Measurements from ENCODE around the gene CALU. TPM values are rescaled to one million over a fixed set of nuclear protein-coding genes. Genes with fewer than 3 reads are reported as not detected.
A peak's percentile ranks its signal among the peaks of the same experiment; 100 is the strongest.

Gene CALU
- total RNA-seq, 2 donors from 2014 or later = 204 to 255 TPM

GRCh38 chr7:128775744-128776474 is 36.8 kb downstream of the CALU start, which contains the start of gene OPN1SW:
Gene OPN1SW, minus strand, starts transcription at chr7:128775794. Its CDS starts 13 bp downstream, at chr7:128775781.
- no peak for ATAC-seq (ENCODE audit: insufficient number of reproducible peaks, low FRiP score, low read depth)

GRCh38 chr7:128777156-128778123 is 38.3 kb downstream of the CALU start:
- peaks cover 5% of the 10 kb centered on the region for H3K36me3 ChIP-seq
- H3K9me3 ChIP-seq = no peaks in the 10 kb centered on the region
- H3K27me3 ChIP-seq (replicated peaks; ENCODE audit: insufficient read depth) = no peaks in the 10 kb centered on the region
- TF ChIP-seq CTCF (IDR thresholded peaks at IDR 0.05) = no peak
- DNase-seq (ENCODE audit: low spot score) = no peak
- H3K4me1 ChIP-seq (ENCODE audit: control insufficient read depth in 1 of 2, low read depth in 2 of 2) = peaks cover 10 to 17% of the 10 kb centered on the region in 2 donors
- no peak overlapping the region for H3K4me3 ChIP-seq
- H3K27ac ChIP-seq = peak overlapping the region in 1 of 2 donors; percentile 65
- peak; percentile 42 for ATAC-seq (ENCODE audit: insufficient number of reproducible peaks, low FRiP score, low read depth)

More at GRCh38 chr7:128775744-128776474, 36.8 kb downstream of the CALU start, which contains the start of gene OPN1SW:
- no peak within 1 kb of the TSS for H3K27ac ChIP-seq
- H3K36me3 ChIP-seq = peaks cover 8% of the 10 kb centered on the region
- H3K9me3 ChIP-seq = no peaks in the 10 kb centered on the region
- peaks cover 3% of the 10 kb centered on the region in 2 donors for H3K4me1 ChIP-seq (ENCODE audit: control insufficient read depth in 1 of 2, low read depth in 2 of 2)
- H3K4me3 ChIP-seq = no peak within 1 kb of the TSS
- no peaks in the 10 kb centered on the region for H3K27me3 ChIP-seq (replicated peaks; ENCODE audit: insufficient read depth)
- no peak for DNase-seq (ENCODE audit: low spot score)
- TF ChIP-seq CTCF (IDR thresholded peaks at IDR 0.05) = no peak

GRCh38 chr7:128778946-128779345 is 39.8 kb downstream of the CALU start:
- DNase-seq (ENCODE audit: low spot score) (no peak), ATAC-seq (ENCODE audit: insufficient number of reproducible peaks, low FRiP score, low read depth) (no peak)
- Histone ChIP-seq H3K9me3 (no peaks in the 10 kb centered on the region), H3K4me1 (ENCODE audit: control insufficient read depth in 1 of 2, low read depth in 2 of 2) (peaks cover 17 to 27% of the 10 kb centered on the region in 2 donors), H3K36me3 (peaks cover 5% of the 10 kb centered on the region), H3K27ac (no peak overlapping the region), H3K4me3 (no peak overlapping the region), H3K27me3 (replicated peaks; ENCODE audit: insufficient read depth) (no peaks in the 10 kb centered on the region)
- TF ChIP-seq CTCF (IDR thresholded peaks at IDR 0.05) = no peak

DNA sequence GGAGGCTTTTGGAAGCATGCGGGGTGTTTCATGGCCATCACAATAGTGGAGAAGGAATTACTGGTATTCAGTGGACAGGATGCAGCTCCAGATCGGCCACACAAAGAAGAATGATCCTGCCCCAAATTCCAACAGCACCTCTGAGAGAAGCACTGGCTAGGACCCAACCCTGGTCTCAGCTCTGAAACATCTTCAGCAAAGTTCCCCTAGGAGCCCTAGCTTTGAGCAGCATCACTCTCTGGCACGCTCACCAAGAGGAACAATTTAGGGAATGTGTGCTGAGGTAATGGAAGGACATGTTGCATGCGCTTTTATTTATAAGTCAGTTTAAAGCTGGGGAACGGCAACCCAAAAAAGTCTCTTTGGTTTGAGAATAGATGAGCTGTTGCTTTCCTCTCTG is 42.0 kb downstream of the CALU start:
- no peaks in the 10 kb centered on the region for H3K27me3 ChIP-seq (replicated peaks; ENCODE audit: insufficient read depth)
- H3K9me3 ChIP-seq = no peaks in the 10 kb centered on the region
- no peaks in the 10 kb centered on the region for H3K36me3 ChIP-seq
- peak overlapping the region; percentile 60 to 70 for H3K27ac ChIP-seq
- H3K4me1 ChIP-seq (ENCODE audit: control insufficient read depth in 1 of 2, low read depth in 2 of 2) = peaks cover 17 to 28% of the 10 kb centered on the region in 2 donors
- peak; percentile 51 for ATAC-seq (ENCODE audit: insufficient number of reproducible peaks, low FRiP score, low read depth)
- H3K4me3 ChIP-seq = no peak overlapping the region
- no peak for DNase-seq (ENCODE audit: low spot score)
- TF ChIP-seq CTCF (IDR thresholded peaks at IDR 0.05) = no peak

DNA sequence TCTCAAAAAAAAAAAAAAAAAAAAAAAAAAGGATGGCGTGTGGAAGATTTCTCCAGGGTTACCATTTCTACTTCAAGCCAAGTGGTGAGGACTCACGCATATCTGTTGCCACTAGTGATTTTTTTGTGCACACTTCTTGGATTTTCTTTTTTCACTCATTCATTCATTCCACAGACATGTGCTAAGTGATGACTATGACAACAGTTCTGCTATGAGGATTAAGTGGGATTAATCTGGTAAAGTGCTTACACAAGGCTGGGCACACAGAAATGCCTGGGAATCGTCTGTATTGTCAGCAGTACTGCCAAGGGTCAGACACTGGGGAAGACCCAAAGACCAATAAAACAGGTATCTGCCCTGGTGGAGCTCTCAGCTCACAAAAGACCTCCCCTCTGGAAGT is 42.7 kb downstream of the CALU start:
- ATAC-seq (ENCODE audit: insufficient number of reproducible peaks, low FRiP score, low read depth) = no peak

More for the DNA sequence above, 42.7 kb downstream of the CALU start:
- peak overlapping the region in 1 of 2 donors; percentile 70 for H3K27ac ChIP-seq
- H3K9me3 ChIP-seq = no peaks in the 10 kb centered on the region
- H3K4me1 ChIP-seq (ENCODE audit: control insufficient read depth in 1 of 2, low read depth in 2 of 2) = peaks cover 17 to 28% of the 10 kb centered on the region in 2 donors
- no peak for TF ChIP-seq CTCF (IDR thresholded peaks at IDR 0.05)
- H3K27me3 ChIP-seq (replicated peaks; ENCODE audit: insufficient read depth) = no peaks in the 10 kb centered on the region
- no peak for DNase-seq (ENCODE audit: low spot score)
- no peak overlapping the region for H3K4me3 ChIP-seq
- H3K36me3 ChIP-seq = no peaks in the 10 kb centered on the region

Measured in thoracic aorta (tissue), 2 donors.